NCI-H69 (cell line): ENCODE data around the gene CEMIP.
A peak's percentile ranks its signal among the peaks of the same experiment; 100 is the strongest.

Experiments
- DNase-seq: peaks from one replicate; lab custom pipeline; 2025; lab: John Stamatoyannopoulos, UW

Gene CEMIP

DNA sequence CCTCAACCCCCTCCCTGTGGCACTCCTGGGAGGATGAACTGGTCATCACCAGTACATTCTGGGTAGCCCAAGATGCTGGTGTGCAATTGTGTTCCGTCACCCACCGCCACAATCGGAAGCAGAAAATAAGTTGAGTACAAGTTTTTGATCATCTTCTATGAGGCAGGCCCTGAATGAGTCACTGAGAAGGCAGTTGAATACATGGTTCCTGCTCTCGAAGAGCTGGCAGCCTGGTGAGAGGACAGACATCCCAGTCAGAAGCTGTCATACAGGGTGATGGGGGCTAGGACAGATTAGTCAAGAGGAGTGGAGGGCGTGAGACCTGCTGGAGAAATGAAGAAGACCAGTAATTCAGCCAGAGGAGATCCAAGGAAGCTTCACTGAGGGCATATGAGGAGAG is 6.2 kb downstream of the CEMIP start:
- no peak for DNase-seq

DNA sequence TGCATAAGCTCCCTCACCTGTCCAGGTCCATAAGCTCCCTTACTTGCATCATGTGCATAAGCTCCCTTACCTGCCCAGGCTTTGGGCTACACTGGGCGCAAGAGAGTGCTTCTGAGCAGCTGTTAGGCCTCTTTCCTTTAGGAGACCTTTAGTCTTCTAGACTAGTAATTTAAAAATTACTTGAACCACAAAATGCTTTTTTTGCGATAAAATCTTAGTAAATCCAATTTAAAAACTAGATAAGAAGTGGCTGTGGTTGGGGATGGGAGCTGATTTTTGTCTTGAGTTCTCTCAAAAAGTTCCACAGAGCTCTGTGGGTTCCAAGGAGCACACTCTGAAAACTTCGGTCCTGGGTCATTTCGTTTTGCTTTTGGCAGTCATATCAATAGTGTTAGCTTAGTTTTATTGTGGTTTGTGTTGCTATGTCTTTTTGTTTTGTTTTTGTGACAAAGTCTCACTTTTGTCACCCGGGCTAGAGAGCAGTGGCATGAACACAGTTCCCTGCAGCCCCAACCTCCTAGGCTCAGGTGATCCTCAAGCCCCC is 6.7 kb downstream of the CEMIP start:
- no peak for DNase-seq

DNA sequence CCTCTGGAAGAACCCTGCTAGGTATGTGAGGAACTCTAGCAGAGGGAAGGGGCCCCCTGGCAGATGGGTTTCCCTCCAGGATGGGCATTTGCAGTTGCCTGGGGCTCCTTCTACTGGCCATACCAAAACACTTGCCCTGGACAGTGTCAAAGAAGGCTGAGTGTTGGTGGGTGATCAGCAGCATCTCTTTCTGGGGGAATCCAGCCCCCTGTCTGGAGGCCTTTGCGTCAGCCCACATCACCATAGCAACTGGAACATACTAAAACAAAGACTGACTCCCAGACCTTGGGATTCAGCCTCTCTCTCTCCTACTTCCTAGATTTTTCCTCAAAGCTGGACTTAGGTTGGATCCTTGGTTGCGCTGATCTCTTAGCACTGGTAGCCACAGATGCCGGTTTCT is 8.1 kb downstream of the CEMIP start:
- DNase-seq: no peak

DNA sequence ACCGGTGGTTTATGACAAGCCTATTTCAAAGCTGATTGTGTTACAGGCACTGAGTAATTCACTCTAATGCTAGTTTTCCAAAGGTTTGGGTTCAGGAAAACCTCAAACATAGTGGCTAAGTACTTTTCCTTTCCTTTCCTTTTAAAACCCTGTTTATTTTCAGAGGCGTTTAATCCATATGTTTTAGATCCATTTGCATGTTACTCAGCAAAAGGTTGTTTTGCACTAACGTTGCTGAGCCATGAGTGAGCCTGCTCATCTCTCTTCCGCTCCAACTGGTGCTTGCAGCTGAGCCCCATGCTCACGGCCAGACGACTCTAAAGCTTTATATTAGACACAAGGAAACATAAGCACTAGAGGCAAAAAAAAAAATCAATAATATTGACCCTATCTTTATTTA is 9.4 kb downstream of the CEMIP start:
- DNase-seq: no peak

DNA sequence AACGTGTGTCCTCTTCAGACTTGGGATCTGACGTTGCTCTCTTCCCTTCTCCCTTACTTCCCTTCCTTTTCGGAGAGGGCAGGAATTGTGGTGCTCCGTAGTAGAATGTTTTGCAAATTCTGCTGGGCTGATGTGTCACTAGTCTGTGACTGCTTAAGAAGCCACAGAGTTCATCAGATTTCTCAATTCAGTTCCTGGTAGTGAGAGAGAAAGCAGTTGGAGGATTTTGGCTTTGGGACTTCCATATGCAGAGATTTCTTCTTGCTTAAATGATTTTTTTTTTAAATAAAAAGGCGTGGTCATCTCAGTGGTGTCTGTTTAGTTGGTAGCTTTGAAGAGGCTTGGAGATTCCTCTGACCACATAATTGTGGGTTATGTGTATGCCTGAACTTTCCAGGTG is 10.1 kb downstream of the CEMIP start:
- DNase-seq: no peak

DNA sequence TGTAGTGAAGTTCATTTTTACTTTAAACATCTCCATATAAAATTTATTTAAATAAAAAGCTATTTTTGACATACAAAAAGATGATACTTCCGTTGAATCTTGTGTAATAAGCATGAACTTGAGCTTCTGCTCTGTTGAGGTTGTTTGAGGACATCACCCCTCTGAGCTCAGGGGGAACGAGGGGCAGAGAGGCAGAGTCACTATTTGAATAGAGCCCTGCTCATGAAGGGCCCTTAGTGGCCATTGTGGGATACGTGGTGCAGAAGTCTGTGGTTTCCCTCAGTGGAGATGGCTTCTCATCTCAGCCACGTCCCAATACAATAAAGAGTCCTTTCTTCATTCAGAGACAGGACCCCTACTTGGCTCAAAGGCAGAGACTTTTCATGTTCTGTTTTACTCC is 10.6 kb downstream of the CEMIP start:
- DNase-seq: no peak

DNA sequence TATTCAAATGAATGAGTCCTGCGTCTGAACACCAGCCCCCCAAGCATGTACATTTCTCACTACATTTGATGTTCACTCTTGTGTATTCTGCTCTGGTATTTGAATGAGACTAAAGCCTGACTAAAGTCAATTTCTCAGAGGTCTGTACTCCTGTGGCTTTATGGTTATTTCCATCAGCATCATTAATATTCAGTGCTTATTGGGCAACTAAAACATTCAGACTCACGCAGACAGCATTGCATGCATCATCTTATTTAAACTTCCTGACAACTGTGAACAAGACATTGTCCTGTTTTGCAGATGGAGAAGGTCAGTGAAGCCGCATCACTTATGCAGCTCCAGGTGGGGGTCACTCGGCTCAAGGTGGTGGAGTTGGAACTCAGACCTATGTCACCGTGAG is 11.1 kb downstream of the CEMIP start:
- no peak for DNase-seq

DNA sequence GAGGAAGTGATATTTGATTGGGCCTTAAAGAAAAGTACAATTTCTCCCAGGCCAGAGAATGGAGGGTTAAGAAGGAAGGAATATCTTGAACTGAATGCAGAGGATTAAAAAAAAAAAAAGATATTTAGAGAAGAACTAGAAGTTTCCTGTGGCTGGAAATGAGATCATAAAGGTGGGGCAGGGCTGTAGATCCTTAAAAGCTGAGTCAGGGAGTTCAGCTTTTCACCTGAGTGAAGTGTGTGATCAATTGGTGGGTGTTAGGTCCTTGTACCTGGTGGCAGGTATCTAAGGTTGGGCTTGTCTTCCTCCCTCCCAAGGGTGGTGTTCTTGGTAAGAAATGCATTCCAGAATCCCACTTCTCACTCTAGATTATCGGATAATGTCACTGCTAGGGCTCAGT is 11.8 kb downstream of the CEMIP start:
- DNase-seq: no peak

DNA sequence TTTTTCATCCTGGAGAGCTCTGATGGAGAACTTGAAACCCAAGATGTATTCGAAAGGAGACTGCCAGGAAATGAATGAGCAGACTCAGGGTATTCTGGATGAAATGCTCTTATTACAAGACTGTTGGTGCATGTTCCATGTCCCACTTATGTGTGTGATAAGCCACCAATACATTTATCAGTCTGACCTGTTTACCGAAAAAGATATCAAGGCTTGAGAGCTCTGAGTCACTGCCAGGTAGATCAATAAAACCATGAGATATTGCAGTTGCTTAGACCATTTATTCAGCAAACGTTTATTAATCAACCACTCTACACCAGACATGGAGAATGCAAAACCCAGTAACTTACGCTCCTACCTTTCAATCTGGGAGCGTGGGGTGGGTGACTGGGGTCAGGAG is 17.2 kb downstream of the CEMIP start:
- DNase-seq: no peak

DNA sequence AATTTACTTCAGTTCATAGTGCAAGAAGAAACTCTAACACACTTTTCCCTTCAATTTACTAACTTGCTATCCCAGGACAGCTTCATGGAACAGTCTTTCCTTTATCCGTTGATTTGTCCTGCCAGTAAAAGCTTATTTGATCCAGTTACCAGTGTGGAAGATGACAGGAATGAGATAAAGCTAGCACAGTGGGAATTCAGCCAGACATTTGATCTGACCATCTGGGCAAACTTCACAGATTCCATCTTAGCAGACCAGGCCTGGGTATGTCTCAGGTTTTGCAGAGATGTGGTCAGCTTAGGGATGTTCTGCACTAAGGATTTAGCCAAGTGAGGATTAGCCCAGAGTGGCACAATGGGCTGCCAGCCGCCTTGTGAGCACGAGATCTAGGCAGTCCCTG is 19.7 kb downstream of the CEMIP start:
- no peak for DNase-seq

DNA sequence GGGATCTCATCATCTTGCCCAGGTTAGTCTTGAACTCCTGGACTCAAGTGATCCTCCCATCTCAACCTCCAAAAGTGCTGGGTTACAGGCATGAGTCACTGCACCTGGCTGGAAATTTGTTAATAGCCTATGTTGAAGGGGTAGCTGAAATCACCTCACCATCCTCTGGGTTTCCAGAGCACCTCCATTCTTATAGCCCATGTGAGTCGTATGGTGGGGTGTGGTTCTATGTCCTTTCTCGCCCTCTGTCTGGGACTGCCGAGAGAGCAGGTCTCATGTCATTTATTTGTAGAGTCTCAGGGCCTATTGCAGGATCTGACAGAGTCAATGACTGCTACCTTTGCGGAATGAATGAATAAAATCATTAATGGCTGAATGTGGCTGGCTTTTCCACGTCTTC is 20.9 kb downstream of the CEMIP start:
- peak; percentile 7 for DNase-seq

DNA sequence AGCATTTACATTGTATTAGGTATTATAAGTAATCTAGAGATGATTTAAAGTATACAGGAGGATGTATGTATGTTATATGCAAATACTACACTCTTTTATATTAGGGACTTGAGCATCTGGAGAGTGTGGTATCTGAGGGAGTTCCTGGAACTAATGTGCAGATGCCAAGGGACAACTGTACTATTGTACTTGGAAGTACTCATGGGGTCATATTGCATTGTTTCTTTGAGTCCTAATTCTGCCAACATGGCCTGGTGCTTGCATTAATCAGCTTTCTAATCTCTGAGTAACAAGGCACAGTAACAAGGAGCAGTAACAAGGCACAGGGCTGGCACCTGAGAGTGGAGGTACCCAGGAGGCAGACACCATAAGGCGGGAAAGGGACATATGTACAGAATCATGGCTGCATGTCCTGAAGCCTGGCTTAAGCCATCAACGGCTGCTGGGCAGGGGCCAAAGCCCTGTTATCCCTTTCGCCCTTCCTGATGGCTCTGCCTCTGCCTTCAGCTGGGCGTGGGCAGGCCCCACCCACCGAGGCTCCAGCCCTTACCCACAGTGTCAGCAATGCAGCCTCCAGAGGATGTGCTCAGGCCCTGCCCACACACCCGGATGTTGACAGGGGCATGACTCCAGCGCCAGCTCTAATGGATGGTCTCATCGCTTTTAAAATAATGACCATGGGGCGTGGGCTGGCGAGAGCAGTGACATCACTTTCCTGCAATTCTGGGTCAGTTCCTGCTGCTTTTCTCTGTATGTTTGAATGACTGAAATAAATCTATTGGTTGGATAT is 22.9 kb downstream of the CEMIP start:
- DNase-seq: peak; percentile 76

DNA sequence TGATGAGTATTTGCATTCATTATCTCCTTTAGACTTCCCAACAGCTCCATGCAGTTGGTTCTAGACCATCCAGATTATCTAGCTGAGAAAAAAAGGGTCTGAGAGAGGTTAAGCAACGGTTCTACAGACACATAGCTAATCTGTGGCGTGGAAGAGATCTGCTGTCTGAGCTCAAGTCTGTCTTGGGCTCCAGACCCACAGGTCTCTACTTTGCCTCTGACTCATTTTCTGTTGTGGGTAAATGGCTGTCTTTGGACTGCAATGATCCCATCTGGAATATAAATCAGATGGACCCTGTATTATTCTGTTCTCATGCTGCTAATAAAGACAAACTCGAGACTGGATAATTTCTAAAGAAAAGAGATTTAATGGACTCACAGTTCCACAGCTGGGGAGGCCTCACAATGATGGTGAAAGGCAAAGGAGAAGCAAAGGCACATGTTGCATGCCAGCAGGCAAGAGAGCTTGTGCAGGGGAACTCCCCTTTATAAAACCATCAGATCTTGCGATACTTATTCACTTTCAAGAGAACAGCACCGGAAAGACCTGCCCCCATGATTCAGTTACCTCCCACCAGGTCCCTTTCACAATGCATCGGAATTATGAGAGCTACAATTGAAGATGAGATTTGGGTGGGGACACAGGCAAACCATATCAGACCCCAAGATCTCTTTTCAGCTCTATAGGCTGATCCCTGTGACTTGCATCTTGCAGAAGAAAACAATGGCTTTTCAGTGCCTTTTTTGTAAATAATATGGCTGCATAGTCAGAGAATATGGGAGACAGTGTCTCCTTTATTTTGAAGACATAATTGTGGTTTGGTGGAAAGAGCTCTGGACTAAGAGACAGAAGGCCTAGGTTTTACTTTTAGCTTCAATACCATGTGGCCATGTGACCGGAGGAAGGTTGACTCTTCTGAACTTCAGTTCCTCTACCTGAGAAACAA is 24.7 kb downstream of the CEMIP start:
- no peak for DNase-seq

DNA sequence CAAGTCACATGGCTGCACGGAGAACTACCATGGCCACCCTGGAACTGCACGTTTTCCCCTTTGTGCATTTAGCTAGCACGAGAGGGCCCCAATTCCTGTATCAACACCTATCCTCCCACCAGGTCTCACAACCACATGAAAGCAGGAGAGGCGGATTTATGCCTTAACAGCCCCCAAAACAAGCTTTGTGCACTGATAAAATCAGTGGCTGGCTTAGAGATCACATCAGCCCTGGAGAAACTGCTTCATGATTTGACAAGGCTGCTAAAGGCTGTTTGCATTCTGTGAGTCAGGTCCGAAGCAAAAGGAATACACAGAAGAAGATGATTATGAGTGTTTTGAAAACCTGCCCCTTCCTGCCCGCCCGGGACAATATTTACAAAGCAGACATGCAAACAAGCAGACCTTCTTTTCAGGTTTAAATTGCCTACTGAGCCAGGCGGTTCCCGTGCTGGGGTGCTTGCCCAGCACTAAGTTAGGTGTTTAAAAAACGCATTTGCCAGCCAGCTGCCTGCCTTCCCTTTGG is 25.9 kb downstream of the CEMIP start:
- DNase-seq: peak; percentile 88

DNA sequence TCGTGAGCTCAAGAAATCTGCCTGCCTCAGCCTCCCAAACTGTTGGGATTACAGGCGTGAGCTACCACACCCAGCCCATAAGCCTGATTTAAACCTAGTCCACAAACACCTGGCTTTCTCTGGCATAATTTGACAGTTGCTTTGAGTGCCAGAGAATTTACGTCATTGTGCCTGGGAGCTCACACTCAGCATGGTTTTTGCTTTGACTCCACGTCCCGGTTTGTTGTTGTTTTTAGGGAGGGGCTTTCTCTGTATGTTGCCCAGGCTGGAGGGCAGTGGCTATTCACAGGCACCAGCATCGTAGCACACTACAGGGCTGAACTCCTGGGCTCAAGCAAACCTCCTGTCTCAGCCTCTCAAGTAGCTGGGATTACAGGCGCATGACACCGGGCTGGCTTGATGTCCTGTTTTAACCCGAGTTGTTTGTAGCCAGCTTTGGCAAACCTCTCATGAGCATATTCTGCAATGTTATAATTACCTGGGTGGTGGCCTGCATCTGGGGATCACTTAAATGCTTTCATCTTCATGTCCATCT is 32.7 kb downstream of the CEMIP start:
- peak; percentile 48 for DNase-seq

DNA sequence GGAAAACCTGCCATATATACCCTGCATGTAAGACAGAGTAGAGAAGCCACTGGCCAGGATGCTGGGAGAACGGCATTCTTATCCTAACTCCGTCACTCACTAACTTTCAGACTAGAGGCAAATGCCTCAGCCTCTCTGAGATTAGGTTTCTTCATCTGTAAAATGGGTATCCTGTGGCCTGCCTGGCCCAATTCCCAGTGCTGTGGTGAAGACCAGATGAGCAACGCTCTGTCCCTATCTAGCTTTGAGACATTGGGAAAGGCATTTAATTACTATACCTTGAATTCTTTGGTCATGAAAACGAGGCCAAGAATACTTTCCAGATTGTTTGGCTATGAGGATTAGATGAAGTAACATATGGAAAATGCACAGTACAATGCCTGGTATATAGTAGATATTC is 35.9 kb downstream of the CEMIP start:
- no peak for DNase-seq

DNA sequence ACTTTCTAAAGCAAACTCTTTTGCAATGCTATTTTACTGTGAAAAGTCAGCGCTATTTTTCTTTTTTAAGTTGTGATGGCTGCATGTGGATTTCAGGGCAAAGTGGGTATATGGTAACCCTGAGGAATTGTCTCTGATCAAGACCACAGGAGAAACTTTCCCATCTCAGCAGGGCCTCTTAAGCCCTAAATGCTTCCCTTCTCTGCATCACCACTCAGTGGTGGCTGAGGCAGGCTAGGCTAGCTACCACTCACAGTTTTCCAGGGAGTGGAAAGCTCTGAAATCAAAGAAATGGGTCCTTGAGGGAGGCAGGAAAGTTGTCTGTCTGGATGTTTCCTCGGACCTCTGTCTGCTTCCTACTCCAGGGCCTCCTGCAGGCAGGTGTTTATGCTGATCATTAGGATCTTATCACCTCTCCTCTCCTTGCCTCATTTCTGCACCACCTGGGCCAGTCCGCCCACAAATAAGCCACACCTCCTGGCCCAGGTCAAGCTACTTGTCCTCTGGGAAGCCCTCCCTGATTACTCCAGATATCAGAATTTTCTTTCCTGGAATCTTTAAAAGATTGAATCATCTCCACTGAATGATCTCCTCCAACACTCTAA is 37.0 kb downstream of the CEMIP start:
- DNase-seq: peak; percentile 48

DNA sequence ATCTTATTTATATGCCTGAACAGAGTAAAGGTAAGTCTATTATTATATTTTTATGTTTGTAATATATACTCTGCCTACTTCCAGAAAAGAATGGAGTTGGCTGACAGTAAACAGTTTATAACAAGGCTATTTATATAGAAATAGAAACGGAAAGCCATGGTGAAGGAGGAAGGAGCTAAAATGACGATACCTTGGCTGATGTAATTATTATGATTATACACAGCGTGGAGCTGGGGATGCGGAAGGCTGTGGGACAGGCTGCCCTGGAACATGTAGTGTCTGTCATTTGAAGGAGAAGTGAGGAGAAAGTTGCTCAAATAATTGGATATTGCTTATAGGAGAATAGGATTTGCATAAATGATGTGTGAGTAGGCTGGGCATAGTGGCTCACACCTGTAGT is 37.8 kb downstream of the CEMIP start:
- DNase-seq: peak; percentile 57

DNA sequence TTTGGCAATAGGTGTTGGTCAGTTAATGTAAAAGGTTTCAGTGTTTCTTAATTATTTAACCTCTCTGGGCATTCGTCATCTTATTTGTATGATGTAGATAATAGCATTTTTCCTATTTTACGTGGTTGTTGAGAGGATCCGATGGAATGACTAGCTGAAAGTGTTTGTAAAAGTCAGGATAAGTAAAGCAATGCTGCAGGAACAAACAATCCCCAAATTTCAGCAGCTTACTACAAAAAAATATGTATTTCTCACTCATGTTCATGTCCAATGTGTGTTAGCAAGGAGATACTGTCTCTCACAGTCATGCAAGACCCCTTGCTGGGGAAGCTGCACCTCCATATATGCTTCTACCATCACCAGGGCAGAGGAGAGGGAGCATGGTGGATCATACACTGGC is 38.7 kb downstream of the CEMIP start:
- DNase-seq: no peak

DNA sequence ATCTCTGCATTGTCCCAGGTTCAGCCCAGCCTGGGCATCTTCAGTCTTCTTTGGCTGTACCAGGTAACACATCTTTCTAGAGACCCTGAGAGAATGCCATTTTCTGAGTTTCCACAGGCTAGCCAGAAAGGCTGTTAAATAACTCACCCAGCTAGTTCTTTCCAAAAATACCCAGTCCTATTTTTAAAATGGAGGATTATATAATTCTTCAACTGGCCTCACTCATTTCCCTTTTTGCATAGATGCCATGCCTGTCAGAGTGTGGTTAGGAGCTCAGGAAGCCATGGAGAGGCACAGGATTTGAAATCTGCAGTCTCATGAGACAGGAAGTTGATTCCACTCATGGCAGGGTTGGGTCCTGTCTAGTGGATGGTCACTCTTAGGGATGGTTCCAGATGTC is 39.8 kb downstream of the CEMIP start:
- DNase-seq: no peak

DNA sequence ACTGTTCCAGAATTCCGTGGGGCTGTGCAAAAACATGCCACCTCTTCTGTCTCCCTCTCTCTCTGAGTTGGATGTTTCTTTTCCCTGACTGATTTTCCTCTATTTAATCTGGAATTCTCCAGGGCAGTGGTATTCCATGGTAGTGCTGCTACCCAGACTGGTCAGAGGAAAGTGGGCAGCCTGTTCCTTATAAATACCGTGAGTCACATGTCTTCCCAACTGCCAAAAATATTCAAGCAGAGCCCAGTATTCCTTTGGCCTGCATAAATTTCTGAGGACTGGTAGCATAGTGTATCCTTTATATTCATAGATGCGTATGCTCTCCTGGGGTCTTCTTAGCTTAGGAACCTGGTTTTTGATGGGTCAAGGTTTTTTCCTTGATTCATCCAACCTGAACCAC is 40.9 kb downstream of the CEMIP start:
- DNase-seq: no peak

DNA sequence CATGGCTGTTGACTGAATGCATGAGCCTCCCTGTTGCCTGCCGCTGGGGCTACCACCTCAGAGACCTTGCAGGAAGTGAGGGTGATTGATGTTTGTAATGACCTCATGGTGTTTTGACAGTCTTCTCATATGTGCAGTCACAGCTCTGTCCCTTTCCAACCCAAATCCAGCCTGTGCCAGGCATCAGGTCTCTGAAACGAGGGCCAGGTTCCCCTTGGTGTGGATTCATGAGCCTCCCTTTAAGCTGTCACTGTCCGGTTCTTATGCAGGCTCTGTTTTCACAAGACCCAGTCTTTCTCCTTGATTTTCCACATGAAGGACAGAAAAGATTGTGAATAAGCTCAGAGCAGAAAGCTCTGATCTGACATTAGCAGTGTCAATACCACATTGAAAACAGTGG is 43.1 kb downstream of the CEMIP start:
- DNase-seq: peak; percentile 13
